ENCODE data around the gene DUOX2. TPM values are rescaled to one million over a fixed set of nuclear protein-coding genes. Genes with fewer than 3 reads are reported as not detected.

Gene DUOX2
- total RNA-seq, 3 donors from 2014 or later (not counting 1 experiment from before 2014, with no cell fraction given) = 2.5 TPM; not detected in 2

- TF ChIP-seq, protein P1, sequence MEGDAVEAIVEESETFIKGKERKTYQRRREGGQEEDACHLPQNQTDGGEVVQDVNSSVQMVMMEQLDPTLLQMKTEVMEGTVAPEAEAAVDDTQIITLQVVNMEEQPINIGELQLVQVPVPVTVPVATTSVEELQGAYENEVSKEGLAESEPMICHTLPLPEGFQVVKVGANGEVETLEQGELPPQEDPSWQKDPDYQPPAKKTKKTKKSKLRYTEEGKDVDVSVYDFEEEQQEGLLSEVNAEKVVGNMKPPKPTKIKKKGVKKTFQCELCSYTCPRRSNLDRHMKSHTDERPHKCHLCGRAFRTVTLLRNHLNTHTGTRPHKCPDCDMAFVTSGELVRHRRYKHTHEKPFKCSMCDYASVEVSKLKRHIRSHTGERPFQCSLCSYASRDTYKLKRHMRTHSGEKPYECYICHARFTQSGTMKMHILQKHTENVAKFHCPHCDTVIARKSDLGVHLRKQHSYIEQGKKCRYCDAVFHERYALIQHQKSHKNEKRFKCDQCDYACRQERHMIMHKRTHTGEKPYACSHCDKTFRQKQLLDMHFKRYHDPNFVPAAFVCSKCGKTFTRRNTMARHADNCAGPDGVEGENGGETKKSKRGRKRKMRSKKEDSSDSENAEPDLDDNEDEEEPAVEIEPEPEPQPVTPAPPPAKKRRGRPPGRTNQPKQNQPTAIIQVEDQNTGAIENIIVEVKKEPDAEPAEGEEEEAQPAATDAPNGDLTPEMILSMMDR (IDR thresholded peaks at IDR 0.05) = no peak
- Mint-ChIP-seq H3K4me3 (no peak overlapping the region), H3K4me1 (peaks cover 20 to 42% of the 10 kb centered on the region in 2 donors), H3K36me3 (no peaks in the 10 kb centered on the region), H3K9me3 (no peaks in the 10 kb centered on the region), H3K27me3 (ENCODE audit: low read depth in 2 of 2) (no peaks in the 10 kb centered on the region), H3K27ac (no peak overlapping the region)
- Histone ChIP-seq H3K27ac (ENCODE audit: low read length) (no peak overlapping the region), H3K4me3 (ENCODE audit: low read length) (no peak overlapping the region), H3K27me3 (ENCODE audit: control insufficient read depth, insufficient read depth, low read length) (no peaks in the 10 kb centered on the region), H3K4me1 (ENCODE audit: control insufficient read depth, insufficient read depth, low read length) (peaks cover 25% of the 10 kb centered on the region), H3K36me3 (ENCODE audit: control insufficient read depth, insufficient read depth, low read length) (no peaks in the 10 kb centered on the region), H3K9me3 (ENCODE audit: control insufficient read depth, insufficient read depth, low read length) (no peaks in the 10 kb centered on the region)
- ATAC-seq (no peak), DNase-seq (no peak)
- intact Hi-C loops (cut with micrococcal nuclease) = no loop called here
- 97% methylated on average over 14 of the region's 14 CpGs for WGBS (ENCODE audit: insufficient coverage)
Observed at GRCh38 chr15:45161666-45162065, 47.7 kb upstream of the DUOX2 start.

DNA sequence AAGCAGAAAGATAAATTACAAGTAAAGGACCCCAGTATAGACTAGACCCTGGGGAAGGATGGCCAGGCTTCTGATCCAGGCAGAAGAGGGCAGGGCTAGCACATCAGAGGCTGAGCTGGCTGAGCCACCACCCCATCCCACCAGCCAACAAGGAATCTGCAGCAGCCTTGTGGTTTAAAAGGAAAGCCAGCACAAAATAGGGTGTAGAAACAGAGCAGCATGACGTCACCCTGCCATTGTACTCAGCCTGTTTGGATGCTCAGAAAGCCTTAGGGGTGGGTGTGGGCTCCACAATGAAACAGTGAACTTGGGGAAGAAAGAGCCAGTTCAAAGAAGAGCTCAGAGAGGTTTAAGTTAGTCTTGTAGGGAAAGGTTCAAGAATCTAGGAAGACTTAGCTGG lies 44.0 kb upstream of the DUOX2 start:
- H3K27me3 ChIP-seq (ENCODE audit: control insufficient read depth, insufficient read depth, low read length) = no peaks in the 10 kb centered on the region
- H3K27ac Mint-ChIP-seq = no peak overlapping the region
- TF ChIP-seq, protein P1 (IDR thresholded peaks at IDR 0.05) = no peak
- H3K36me3 ChIP-seq (ENCODE audit: control insufficient read depth, insufficient read depth, low read length) = no peaks in the 10 kb centered on the region
- no peaks in the 10 kb centered on the region for H3K27me3 Mint-ChIP-seq (ENCODE audit: low read depth in 2 of 2)
- ATAC-seq (no peak), DNase-seq (no peak)
- intact Hi-C loops (cut with micrococcal nuclease) = no loop called here
- H3K36me3 Mint-ChIP-seq = no peaks in the 10 kb centered on the region
- H3K27ac ChIP-seq (ENCODE audit: low read length) = no peak overlapping the region
- H3K9me3 Mint-ChIP-seq = no peaks in the 10 kb centered on the region
- 66% methylated on average over 1 of the region's 1 CpG for WGBS (ENCODE audit: insufficient coverage)
- H3K4me1 ChIP-seq (ENCODE audit: control insufficient read depth, insufficient read depth, low read length) = peaks cover 4% of the 10 kb centered on the region
- H3K4me1 Mint-ChIP-seq = peaks cover 14 to 30% of the 10 kb centered on the region in 2 donors
- H3K9me3 ChIP-seq (ENCODE audit: control insufficient read depth, insufficient read depth, low read length) = no peaks in the 10 kb centered on the region
- no peak overlapping the region for H3K4me3 Mint-ChIP-seq
- no peak overlapping the region for H3K4me3 ChIP-seq (ENCODE audit: low read length)

DNA sequence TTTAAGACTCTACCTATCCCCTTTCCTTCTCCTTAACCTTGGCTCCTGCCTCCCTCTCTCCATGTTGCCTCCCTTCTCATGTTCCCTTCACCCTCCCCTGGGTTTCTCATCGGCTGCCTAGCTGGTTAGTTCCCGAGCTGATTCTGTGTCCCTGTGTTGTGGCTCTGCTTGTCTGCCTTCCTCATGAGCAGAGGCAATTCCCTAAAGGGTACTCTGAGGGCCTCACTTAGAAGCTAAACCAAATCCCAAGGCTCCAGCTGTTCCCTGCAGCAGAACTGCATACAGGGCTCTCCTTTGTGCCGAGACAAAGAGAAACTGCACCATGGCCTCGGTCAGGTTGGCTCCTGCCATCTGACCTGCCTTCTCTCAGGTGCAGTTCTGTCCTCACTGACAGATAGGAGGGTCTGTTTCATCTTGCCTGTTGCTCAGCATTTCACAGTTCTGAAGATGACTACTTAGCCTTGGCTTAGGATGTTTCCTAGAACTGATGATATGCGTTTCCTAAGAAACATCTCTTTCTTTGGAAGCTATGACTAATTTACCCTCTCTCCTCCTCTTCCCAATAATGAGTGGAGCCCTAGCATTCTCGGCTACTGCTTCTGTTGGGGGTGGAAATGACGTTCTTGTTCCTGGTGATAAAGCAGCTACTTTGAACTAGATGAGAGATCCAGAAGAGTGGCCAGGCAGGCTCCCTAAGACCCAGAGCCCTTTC lies 42.9 kb upstream of the DUOX2 start:
- H3K9me3 ChIP-seq (ENCODE audit: control insufficient read depth, insufficient read depth, low read length) = no peaks in the 10 kb centered on the region

More for the DNA sequence above, 42.9 kb upstream of the DUOX2 start:
- Mint-ChIP-seq H3K27ac (peak overlapping the region in 1 of 2 donors; percentile 15), H3K4me1 (peaks cover 14 to 32% of the 10 kb centered on the region in 2 donors), H3K36me3 (no peaks in the 10 kb centered on the region), H3K9me3 (no peaks in the 10 kb centered on the region), H3K27me3 (ENCODE audit: low read depth in 2 of 2) (no peaks in the 10 kb centered on the region), H3K4me3 (no peak overlapping the region)
- Histone ChIP-seq H3K4me1 (ENCODE audit: control insufficient read depth, insufficient read depth, low read length) (no peaks in the 10 kb centered on the region), H3K4me3 (ENCODE audit: low read length) (no peak overlapping the region), H3K36me3 (ENCODE audit: control insufficient read depth, insufficient read depth, low read length) (peaks cover 3% of the 10 kb centered on the region), H3K27me3 (ENCODE audit: control insufficient read depth, insufficient read depth, low read length) (no peaks in the 10 kb centered on the region), H3K27ac (ENCODE audit: low read length) (no peak overlapping the region)
- DNase-seq (no peak), ATAC-seq (no peak)
- intact Hi-C loops (cut with micrococcal nuclease) = no loop called here
- WGBS (ENCODE audit: insufficient coverage) = 84% methylated on average over 6 of the region's 7 CpGs
- TF ChIP-seq, protein P1 (IDR thresholded peaks at IDR 0.05) = no peak
